ENCODE results near the gene SLC35B1.
A peak's percentile ranks its signal among the peaks of the same experiment; 100 is the strongest.

The SLC35B1 gene

GRCh38 chr17:49707608-49708514, at the start of gene SLC35B1:
TSS of gene SLC35B1 (minus strand) at chr17:49707964. CDS start at chr17:49707833, 131 bp downstream.
- DNase-seq (ENCODE audit: low spot score): peak; percentile 98

- no peak for DNase-seq (ENCODE audit: low spot score)
These were observed 49.5 kb upstream of the SLC35B1 start for GRCh38 chr17:49757151-49757777.

GRCh38 chr17:49756323-49757150, 48.8 kb upstream of the SLC35B1 start:
- no peak for DNase-seq (ENCODE audit: low spot score)

GRCh38 chr17:49755663-49756283, 48.0 kb upstream of the SLC35B1 start:
- no peak for DNase-seq (ENCODE audit: low spot score)

GRCh38 chr17:49753959-49754391, 46.2 kb upstream of the SLC35B1 start:
- DNase-seq (ENCODE audit: low spot score): no peak

GRCh38 chr17:49752508-49752907, 44.7 kb upstream of the SLC35B1 start:
- DNase-seq (ENCODE audit: low spot score): no peak

- DNase-seq (ENCODE audit: low spot score): no peak
These were observed 42.0 kb upstream of the SLC35B1 start for GRCh38 chr17:49749730-49750129.

GRCh38 chr17:49748791-49749190, 41.0 kb upstream of the SLC35B1 start:
- no peak for DNase-seq (ENCODE audit: low spot score)

- DNase-seq (ENCODE audit: low spot score): no peak
These were observed 40.5 kb upstream of the SLC35B1 start for GRCh38 chr17:49748223-49748622.

- no peak for DNase-seq (ENCODE audit: low spot score)
These were observed 39.9 kb upstream of the SLC35B1 start for GRCh38 chr17:49747632-49748031.

GRCh38 chr17:49746791-49747490, 39.2 kb upstream of the SLC35B1 start:
- no peak for DNase-seq (ENCODE audit: low spot score)

- no peak for DNase-seq (ENCODE audit: low spot score)
These were observed 37.7 kb upstream of the SLC35B1 start for GRCh38 chr17:49745175-49746139.

GRCh38 chr17:49742166-49742638, 34.4 kb upstream of the SLC35B1 start:
- DNase-seq (ENCODE audit: low spot score): no peak

- no peak for DNase-seq (ENCODE audit: low spot score)
These were observed 33.9 kb upstream of the SLC35B1 start for GRCh38 chr17:49741692-49742076.

- no peak for DNase-seq (ENCODE audit: low spot score)
These were observed 33.4 kb upstream of the SLC35B1 start for GRCh38 chr17:49741009-49741691.

- no peak for DNase-seq (ENCODE audit: low spot score)
These were observed 32.0 kb upstream of the SLC35B1 start for GRCh38 chr17:49739641-49740271.

- no peak for DNase-seq (ENCODE audit: low spot score)
These were observed 30.8 kb upstream of the SLC35B1 start for GRCh38 chr17:49738456-49739163.

Data from globus pallidus (tissue), 1 donor.